ENCODE results near the gene PAK4.

GRCh38 chr19:39190768-39191167 lies 65.2 kb downstream of the PAK4 start:
- TF ChIP-seq CTCF (IDR thresholded peaks at IDR 0.05) (no peak), ZNF121 (CRISPR knock-in tag; IDR thresholded peaks at IDR 0.05) (no peak)
